ENCODE measurements around the gene CPSF4L.

DNA sequence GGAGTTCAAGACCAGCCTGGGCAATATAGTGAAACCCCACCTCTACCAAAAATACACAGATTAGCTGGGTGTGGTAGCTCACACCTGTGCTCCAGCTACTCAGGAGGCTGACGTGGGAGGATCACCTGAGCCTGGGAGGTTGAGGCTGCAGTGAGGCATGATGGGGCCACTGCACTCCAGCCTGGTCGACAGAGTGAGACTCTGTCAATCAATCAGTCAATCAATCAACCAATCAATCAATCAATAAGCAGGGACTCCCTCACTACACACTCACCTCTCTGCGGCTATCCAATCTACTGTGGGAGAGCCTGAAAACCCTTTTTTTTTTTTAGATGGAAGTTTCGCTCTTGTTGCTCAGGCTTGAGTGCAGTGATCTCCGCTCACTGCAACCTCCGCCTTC lies 31.6 kb downstream of the CPSF4L start:
- TF ChIP-seq EZH2 (IDR thresholded peaks at IDR 0.05; ENCODE audit: insufficient read depth, low read length) (no peak), CTCF (IDR thresholded peaks at IDR 0.05; ENCODE audit: insufficient read depth, low read depth, low read length) (no peak)

Data from astrocyte (in vitro differentiated cells and primary cell).